IMR-90 (cell line): Measurements from ENCODE around the gene CTNNA2. TPM values are rescaled to one million over a fixed set of nuclear protein-coding genes. Genes with fewer than 3 reads are reported as not detected.

Experiments
- ATAC-seq: fragments of 200-7000 bp; cut with Tn5 transposase; 2 replicates; pipeline ENCODE4 v1.9.1; 2020; ENCODE audit warnings: low read depth, mild to moderate bottlenecking, moderate library complexity
- BruUV-seq: library from RNA; stranded (reverse); fragments of 400-500 nt; replicated peaks from 2 replicates; lab custom pipeline; 2021; lab: Mats Ljungman, UMichigan
- CTCF ChIA-PET: fragments of 300-600 bp; formaldehyde crosslinking; extraction: SDS; loops from one replicate; lab custom pipeline; 2021; ENCODE audit warnings: antibody characterized with exemption; lab: Yijun Ruan, JAX
- POLR2A ChIA-PET: fragments of 300-600 bp; sonication (Branson Sonifier 250); formaldehyde crosslinking; loops from one replicate; lab custom pipeline; 2022; ENCODE audit warnings: antibody characterized with exemption; ENCODE audit not compliant: unreplicated experiment; lab: Charles Lee
- DNase-seq: peaks from one replicate; pipeline ENCODE4 v3.0.0; 2013
- H2AFZ ChIP-seq: replicated peaks from 2 replicates; pipeline ENCODE3; 2013; ENCODE audit warnings: low read length, mild to moderate bottlenecking; ENCODE audit not compliant: poor library complexity
- H2AK5ac ChIP-seq: 2 replicates; pipeline ENCODE4 v1.6.1; 2013; ENCODE audit warnings: low read depth, low read length, inconsistent platforms
- H2AK9ac ChIP-seq: replicated peaks from 2 replicates; pipeline ENCODE3; 2013; ENCODE audit warnings: mild to moderate bottlenecking, low read depth, low read length, moderate library complexity; ENCODE audit not compliant: poor library complexity
- H2BK120ac ChIP-seq: 2 replicates; pipeline ENCODE4 v1.6.1; 2013; ENCODE audit warnings: low read depth, low read length, inconsistent platforms
- H2BK15ac ChIP-seq: 3 replicates; pipeline ENCODE4 v1.6.1; 2013; ENCODE audit warnings: low read depth, low read length, inconsistent platforms
- H2BK20ac ChIP-seq: 2 replicates; pipeline ENCODE4 v1.6.1; 2013; ENCODE audit warnings: low read depth, mild to moderate bottlenecking, inconsistent platforms, low read length, moderate library complexity
- H2BK5ac ChIP-seq: 2 replicates; pipeline ENCODE4 v1.6.1; 2013; ENCODE audit warnings: mild to moderate bottlenecking, low read depth, low read length, inconsistent platforms; ENCODE audit not compliant: poor library complexity, severe bottlenecking
- H3K14ac ChIP-seq: replicated peaks from 2 replicates; pipeline ENCODE4 v1.6.1; 2013; ENCODE audit warnings: low read depth, low read length, inconsistent platforms
- H3K18ac ChIP-seq: 2 replicates; pipeline ENCODE4 v1.6.1; 2013; ENCODE audit warnings: low read depth, low read length, control low read depth
- H3K23ac ChIP-seq: 2 replicates; pipeline ENCODE4 v1.6.1; 2013; ENCODE audit warnings: low read depth, low read length, inconsistent platforms
- H3K27ac ChIP-seq: 2 replicates; pipeline ENCODE4 v1.5.1; 2013; ENCODE audit warnings: mild to moderate bottlenecking, control low read depth, low read length; ENCODE audit not compliant: insufficient read depth
- H3K27me3 ChIP-seq: 2 replicates; pipeline ENCODE4 v1.6.1; 2013; ENCODE audit warnings: low read length; ENCODE audit not compliant: control insufficient read depth, insufficient read depth
- H3K36me3 ChIP-seq: 2 replicates; pipeline ENCODE4 v1.6.1; 2013; ENCODE audit warnings: low read length, mixed read lengths; ENCODE audit not compliant: control insufficient read depth, insufficient read depth
- H3K4ac ChIP-seq: 2 replicates; pipeline ENCODE4 v1.6.1; 2013; ENCODE audit warnings: low read depth, low read length, inconsistent platforms
- H3K4me1 ChIP-seq: 2 replicates; pipeline ENCODE4 v1.6.1; 2013; ENCODE audit warnings: low read length, mixed read lengths; ENCODE audit not compliant: control insufficient read depth, insufficient read depth
- H3K4me2 ChIP-seq: 2 replicates; pipeline ENCODE4 v1.6.1; 2013; ENCODE audit warnings: low read depth, mild to moderate bottlenecking, control low read depth, low read length, moderate library complexity
- H3K4me3 ChIP-seq: 2 replicates; pipeline ENCODE4 v1.5.1; 2013; ENCODE audit warnings: low read depth, mild to moderate bottlenecking, control low read depth, low read length, moderate library complexity; ENCODE audit not compliant: insufficient read depth
- H3K56ac ChIP-seq: 2 replicates; pipeline ENCODE4 v1.6.1; 2013; ENCODE audit warnings: low read length, inconsistent platforms; ENCODE audit not compliant: insufficient read depth; ENCODE audit errors: extremely low read depth
- H3K79me1 ChIP-seq, 2 experiments: 2 replicates each; pipeline ENCODE4 v1.6.1; 2013; ENCODE audit warnings: low read length in 2 of 2, inconsistent platforms in 1 of 2, low read depth in 1 of 2
- H3K9ac ChIP-seq: 2 replicates; pipeline ENCODE4 v1.6.1; 2013; ENCODE audit warnings: low read depth, low read length, control low read depth
- H3K9me1 ChIP-seq: 2 replicates; pipeline ENCODE4 v1.6.1; 2013; ENCODE audit warnings: low read length, inconsistent platforms; ENCODE audit not compliant: insufficient read depth
- H3K9me3 ChIP-seq: 2 replicates; pipeline ENCODE4 v1.6.1; 2013; ENCODE audit warnings: low read length; ENCODE audit not compliant: control insufficient read depth, insufficient read depth
- H4K20me1 ChIP-seq: 2 replicates; pipeline ENCODE4 v1.6.1; 2013; ENCODE audit warnings: low read length, inconsistent platforms; ENCODE audit not compliant: insufficient read depth
- H4K5ac ChIP-seq: 2 replicates; pipeline ENCODE4 v1.6.1; 2013; ENCODE audit warnings: mild to moderate bottlenecking, low read depth, low read length, control low read depth
- H4K8ac ChIP-seq, 2 experiments: 2 replicates each; pipeline ENCODE4 v1.6.1; 2013; ENCODE audit warnings: low read depth in 2 of 2, low read length in 2 of 2, control low read depth in 1 of 2, inconsistent platforms in 1 of 2
- H4K91ac ChIP-seq: 2 replicates; pipeline ENCODE4 v1.6.1; 2013; ENCODE audit warnings: low read depth, low read length, inconsistent platforms; ENCODE audit not compliant: insufficient read depth
- CHD1 ChIP-seq: IDR thresholded peaks from 2 replicates; pipeline ENCODE4 v1.6.1; 2012; ENCODE audit warnings: low read depth, low read length, improper control_type of control experiment
- ELK1 ChIP-seq: fragments of 150-350 bp; IDR thresholded peaks from 2 replicates; pipeline ENCODE4 v1.6.1; 2016; ENCODE audit warnings: low read depth, mild to moderate bottlenecking, low read length, moderate library complexity, borderline replicate concordance
- SMC3 ChIP-seq: fragments of 150-350 bp; IDR thresholded peaks from 2 replicates; pipeline ENCODE4 v1.6.1; 2016; ENCODE audit warnings: low read depth, mild to moderate bottlenecking, antibody characterized with exemption, low read length, moderate library complexity
- WGBS, 2 experiments: methylation state at CpG; one replicate each; pipeline versions ENCODE4 v1.1.5 to v1.1.7; 2013; ENCODE audit warnings: missing lambda C conversion rate in 2 of 2; ENCODE audit not compliant: insufficient read length in 1 of 2; ENCODE audit errors: extremely low coverage in 2 of 2; 5-methylcytosine and 5-hydroxymethylcytosine counted together
- dilution Hi-C: fragments of 300-500 bp; cut with HindIII; formaldehyde crosslinking; loops from one replicate; pipeline ENCODE4 v1.14.3; 2018; ENCODE audit warnings: low sequenced_read_pairs; ENCODE audit not compliant: unreplicated experiment
- in situ Hi-C: fragments of 300-500 bp; cut with MboI; formaldehyde crosslinking; loops from 3 replicates; pipeline ENCODE4 v1.14.3; 2019; ENCODE audit warnings: low sequenced_read_pairs, inconsistent platforms, mixed read lengths
- intact Hi-C: fragments of 100-400 bp; cut with micrococcal nuclease; formaldehyde crosslinking; loops from 2 replicates; pipeline ENCODE4 v1.10.0; 2022
- polyA plus RNA-seq, 3 experiments: library from polyadenylated mRNA; depleted of rRNA; stranded (reverse); fragments of >200 nt; gene quantifications; 2 replicates each; pipeline ENCODE4 v1.2.3, GENCODE V29; 2012; ENCODE audit warnings: low replicate concordance in 1 of 3
- total RNA-seq: library from RNA; depleted of rRNA; stranded (reverse); fragments of >200 nt; gene quantifications from 2 replicates; pipeline ENCODE4 v1.2.3, GENCODE V29; 2012

CTNNA2 gene
- total and polyA plus RNA-seq, 2 of the 4 experiments (the other 2 are of a cell fraction) = not detected

GRCh38 chr2:80190166-80190565 is 677.3 kb downstream of the CTNNA2 start:
- Histone ChIP-seq H3K27ac (no peak overlapping the region), H3K36me3 (no peaks in the 10 kb centered on the region), H4K5ac (no peak overlapping the region), H4K8ac (no peak overlapping the region), H3K27me3 (no peaks in the 10 kb centered on the region; the same call in 1 of the 2 replicates), H3K56ac (no peak overlapping the region), H3K79me1 (no peaks in the 10 kb centered on the region), H2AFZ (no peak overlapping the region), H3K9ac (no peak overlapping the region), H2AK5ac (no peak overlapping the region), H3K9me3 (no peaks in the 10 kb centered on the region), H3K4ac (no peak overlapping the region), H2BK120ac (no peak overlapping the region), H3K18ac (no peak overlapping the region), H3K9me1 (no peaks in the 10 kb centered on the region), H2AK9ac (no peak overlapping the region), H2BK15ac (no peak overlapping the region), H3K14ac (no peak overlapping the region), H3K4me1 (no peaks in the 10 kb centered on the region), H2BK20ac (no peak overlapping the region), H3K4me3 (no peak overlapping the region), H4K91ac (no peak overlapping the region), H2BK5ac (no peak overlapping the region), H4K20me1 (no peaks in the 10 kb centered on the region), H3K4me2 (no peak overlapping the region), H3K23ac (no peak overlapping the region)
- TF ChIP-seq CHD1 (no peak), ELK1 (no peak), SMC3 (no peak)
- ChIA-PET CTCF (interaction anchor here (1.1 kb wide), 1 partner anchor 48 kb away, joined by 4 read pairs; no protein-coding TSS in a partner anchor), POLR2A (no interaction called here)
- in situ Hi-C loops (no loop called here), intact Hi-C loops (no loop called here), dilution Hi-C loops (no loop called here)
- BruUV-seq = no TSS peak
- DNase-seq (no peak), ATAC-seq (no peak)
- no CpG with 5 or more reads among the region's 5 CpGs for WGBS, 2 experiments
